AG04450 (cell line): ENCODE data around the gene EFNA5. TPM values are rescaled to one million over a fixed set of nuclear protein-coding genes. Genes with fewer than 3 reads are reported as not detected.

Experiments
- CTCF ChIA-PET: fragments of 300-600, 350-600 bp; formaldehyde crosslinking; extraction: SDS; loops from one replicate; lab custom pipeline; 2022; ENCODE audit warnings: antibody characterized with exemption, inconsistent platforms; lab: Charles Lee
- POLR2A ChIA-PET: fragments of 350-600 bp; formaldehyde crosslinking; extraction: SDS; loops from one replicate; lab custom pipeline; 2021; ENCODE audit warnings: antibody characterized with exemption, inconsistent platforms; lab: Yijun Ruan, JAX
- DNase-seq: peaks from one replicate; pipeline ENCODE4 v3.0.0-alpha.2; 2011; ENCODE audit warnings: low read depth, low spot score
- H3K27ac ChIP-seq: one replicate; pipeline ENCODE4 v1.5.1; 2012; ENCODE audit warnings: low read depth, low read length, control low read depth
- H3K27me3 ChIP-seq: one replicate; pipeline ENCODE4 v1.6.0; 2012; ENCODE audit warnings: low read length; ENCODE audit not compliant: control insufficient read depth, insufficient read depth
- H3K4me3 ChIP-seq: 2 replicates; pipeline ENCODE4 v1.5.1; 2011; ENCODE audit warnings: mild to moderate bottlenecking, low read depth, low read length, control low read depth
- H3K9me3 ChIP-seq: 2 replicates; pipeline ENCODE4 v1.5.1; 2012; ENCODE audit warnings: low read length; ENCODE audit not compliant: control insufficient read depth, insufficient read depth
- CTCF ChIP-seq: IDR thresholded peaks from 2 replicates; pipeline ENCODE4 v1.5.1; 2011; ENCODE audit warnings: low read depth, low read length, control low read depth, inconsistent platforms
- polyA plus RNA-seq: library from polyadenylated mRNA; depleted of rRNA; stranded (reverse); fragments of >200 nt; gene quantifications from 2 replicates; pipeline ENCODE4 v1.2.3, GENCODE V29; 2011

EFNA5 gene
- polyA plus RNA-seq, 1 experiment = 3.0 TPM

- H3K27me3 ChIP-seq = no peaks in the 10 kb centered on the region
- CTCF ChIA-PET = no interaction called here
- POLR2A ChIA-PET = no interaction called here
- no peak overlapping the region for H3K27ac ChIP-seq
- H3K4me3 ChIP-seq = no peak overlapping the region
- no peaks in the 10 kb centered on the region for H3K9me3 ChIP-seq
- TF ChIP-seq CTCF = no peak
- no peak for DNase-seq
Measured at GRCh38 chr5:107380654-107381053, 290.1 kb downstream of the EFNA5 start.

- no peaks in the 10 kb centered on the region for H3K9me3 ChIP-seq
- H3K27ac ChIP-seq = no peak overlapping the region
- ChIA-PET CTCF (interaction anchor here (1.0 kb wide), 2 partner anchors 10 to 194 kb away, joined by 3 to 4 read pairs; no protein-coding TSS in a partner anchor), POLR2A (no interaction called here)
- H3K27me3 ChIP-seq = no peaks in the 10 kb centered on the region
- no peak for DNase-seq
- no peak for TF ChIP-seq CTCF
- no peak overlapping the region for H3K4me3 ChIP-seq
Measured at GRCh38 chr5:107378218-107378899, 292.4 kb downstream of the EFNA5 start.

DNA sequence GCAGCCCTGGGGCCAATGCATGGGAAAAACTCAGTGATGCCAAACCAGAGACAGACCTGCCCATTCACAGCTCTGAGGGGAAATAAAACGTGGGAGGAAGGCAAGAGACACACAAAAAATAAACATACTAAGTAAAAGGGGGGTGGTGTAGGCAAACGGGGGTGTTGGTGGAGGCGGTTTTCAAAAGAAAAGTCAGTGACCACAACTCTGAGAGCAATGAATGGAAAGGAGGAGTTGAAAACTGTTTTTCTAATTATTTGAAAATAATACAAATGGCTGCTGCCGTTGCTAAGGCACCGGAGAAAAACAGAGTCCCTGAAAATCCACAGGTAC is 293.5 kb downstream of the EFNA5 start:
- Histone ChIP-seq H3K9me3 (no peaks in the 10 kb centered on the region), H3K4me3 (no peak overlapping the region), H3K27me3 (no peaks in the 10 kb centered on the region), H3K27ac (peak overlapping the region; percentile 23)
- CTCF ChIA-PET = no interaction called here
- POLR2A ChIA-PET = interaction anchor here (0.7 kb wide), 1 partner anchor 195 kb away, joined by 3 read pairs; no protein-coding TSS in a partner anchor
- TF ChIP-seq CTCF = no peak
- no peak for DNase-seq

DNA sequence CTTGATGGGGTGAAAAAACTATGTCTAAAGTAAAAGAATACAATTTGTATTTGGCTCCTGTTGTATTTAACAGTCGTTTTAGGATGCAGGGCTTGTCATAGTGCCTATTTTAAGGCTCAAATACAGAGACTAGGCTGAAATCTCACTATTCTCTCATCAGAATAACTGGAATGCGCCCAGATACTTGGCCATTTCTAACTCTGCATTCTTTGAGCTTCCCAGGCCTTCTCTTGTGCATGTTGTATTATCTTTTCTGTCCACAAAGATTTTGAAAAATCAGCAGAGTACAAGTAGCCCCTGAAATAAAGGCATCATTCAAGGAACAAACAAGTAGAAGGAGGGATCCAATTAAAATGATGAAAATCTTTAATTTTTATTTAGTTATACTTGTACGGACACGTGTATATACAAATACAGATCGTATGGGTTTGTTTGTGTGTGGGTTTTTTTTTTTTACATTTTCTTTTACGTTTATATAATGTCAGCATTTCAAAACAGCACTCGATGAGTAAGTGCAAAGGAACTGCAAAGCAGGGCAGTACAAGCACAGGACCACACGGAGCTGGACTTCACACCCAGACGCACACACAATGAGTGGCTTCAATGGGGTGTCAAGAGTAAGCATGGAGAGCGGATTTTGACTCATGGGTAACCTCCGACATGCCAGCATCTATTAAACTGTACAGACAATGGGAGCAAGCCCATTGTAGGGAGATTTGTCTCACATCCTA is 294.0 kb downstream of the EFNA5 start:
- POLR2A ChIA-PET = interaction anchor here (0.7 kb wide), 1 partner anchor 196 kb away, joined by 3 read pairs; no protein-coding TSS in a partner anchor

More for the DNA sequence above, 294.0 kb downstream of the EFNA5 start:
- DNase-seq = no peak
- TF ChIP-seq CTCF = no peak
- no peaks in the 10 kb centered on the region for H3K9me3 ChIP-seq
- peak overlapping the region; percentile 25 for H3K27ac ChIP-seq
- CTCF ChIA-PET = no interaction called here
- no peaks in the 10 kb centered on the region for H3K27me3 ChIP-seq
- no peak overlapping the region for H3K4me3 ChIP-seq
